Measurements from ENCODE around the gene TUBB.
A peak's percentile ranks its signal among the peaks of the same experiment; 100 is the strongest.
"Not testable (repeated sequence)": the region's sequence is repeated elsewhere in the genome, so short reads cannot be mapped to it uniquely, and the experiment has no call there.

The TUBB gene

DNA sequence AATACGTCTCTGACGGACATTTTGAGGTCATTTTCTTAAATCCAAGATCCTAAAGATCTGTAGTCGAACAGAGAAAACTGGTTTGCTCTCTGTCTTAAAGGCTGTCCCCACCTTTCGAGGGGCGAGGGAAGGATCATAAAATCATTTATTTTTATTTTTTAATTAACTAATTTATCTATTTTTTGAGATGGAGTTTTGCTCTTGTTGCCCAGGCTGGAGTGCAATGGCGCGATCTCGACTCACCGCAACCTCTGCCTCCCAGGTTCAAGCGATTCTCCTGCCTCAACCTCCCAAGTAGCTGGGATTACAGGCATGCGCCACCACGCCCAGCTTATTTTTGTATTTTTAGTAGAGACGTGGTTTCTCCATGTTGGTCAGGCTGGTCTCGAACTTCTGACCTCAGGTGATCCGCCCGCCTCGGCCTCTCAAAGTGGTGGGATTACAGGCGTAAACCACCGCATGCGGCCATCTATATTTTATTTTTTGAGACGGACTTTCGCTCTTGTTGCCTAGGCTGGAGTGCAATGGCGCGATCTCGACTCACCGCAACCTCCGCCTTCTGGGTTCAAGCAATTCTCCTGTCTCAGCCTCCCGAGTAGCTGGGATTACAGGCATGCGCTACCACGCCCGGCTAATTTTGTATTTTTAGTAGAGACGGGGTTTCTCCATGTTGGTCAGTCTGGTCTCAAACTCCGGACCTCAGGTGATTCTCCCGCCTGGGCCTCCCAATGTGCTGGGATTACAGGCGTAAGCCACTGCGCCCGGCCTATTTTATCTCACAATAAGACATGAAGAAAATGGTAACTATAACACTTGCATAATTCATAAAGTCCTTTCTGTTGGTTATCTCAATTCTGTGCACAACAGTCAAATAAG is 2.1 kb upstream of the TUBB start:
- DNase-seq (ENCODE audit: low spot score), result not testable (repeated sequence)

DNA sequence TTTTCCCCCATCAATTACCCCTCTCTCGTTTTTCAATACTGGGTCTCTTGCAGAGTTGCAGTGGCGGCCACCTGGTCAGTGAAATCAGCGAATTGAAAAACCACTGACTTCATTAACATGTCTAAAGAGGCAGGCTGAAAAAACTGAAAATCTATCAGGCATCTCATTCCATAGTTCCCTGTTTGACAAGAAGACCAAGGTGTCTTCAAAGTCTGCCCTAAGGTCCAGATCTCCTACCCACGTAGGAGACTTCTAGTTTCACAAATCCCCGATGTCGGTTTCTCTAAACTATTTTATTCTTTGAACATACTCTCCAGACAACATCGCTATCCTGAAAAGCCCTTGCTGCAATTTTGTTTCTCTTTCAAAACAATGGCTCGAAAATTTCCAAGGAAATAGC is 796 bp upstream of the TUBB start:
- no peak for DNase-seq (ENCODE audit: low spot score)

- peak; percentile 64 for DNase-seq (ENCODE audit: low spot score)
These were observed 616 bp downstream of the TUBB start for GRCh38 chr6:30720738-30721197.

- DNase-seq (ENCODE audit: low spot score), result peak; percentile 79
These were observed 1.3 kb downstream of the TUBB start for GRCh38 chr6:30721198-30722024.

DNA sequence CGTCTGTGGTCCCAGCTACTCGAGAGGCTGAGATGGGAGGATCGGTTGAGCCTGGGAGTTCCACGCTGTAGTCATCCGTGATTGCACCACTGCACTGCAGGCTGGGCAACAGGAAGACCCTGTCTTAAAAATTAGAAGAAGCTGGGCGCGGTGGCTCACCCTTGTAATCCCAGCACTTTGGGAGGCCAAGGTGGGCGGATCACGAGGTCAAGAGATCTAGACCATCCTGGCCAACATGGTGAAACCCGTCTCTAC is 1.8 kb downstream of the TUBB start:
- not testable (repeated sequence) for DNase-seq (ENCODE audit: low spot score)

DNA sequence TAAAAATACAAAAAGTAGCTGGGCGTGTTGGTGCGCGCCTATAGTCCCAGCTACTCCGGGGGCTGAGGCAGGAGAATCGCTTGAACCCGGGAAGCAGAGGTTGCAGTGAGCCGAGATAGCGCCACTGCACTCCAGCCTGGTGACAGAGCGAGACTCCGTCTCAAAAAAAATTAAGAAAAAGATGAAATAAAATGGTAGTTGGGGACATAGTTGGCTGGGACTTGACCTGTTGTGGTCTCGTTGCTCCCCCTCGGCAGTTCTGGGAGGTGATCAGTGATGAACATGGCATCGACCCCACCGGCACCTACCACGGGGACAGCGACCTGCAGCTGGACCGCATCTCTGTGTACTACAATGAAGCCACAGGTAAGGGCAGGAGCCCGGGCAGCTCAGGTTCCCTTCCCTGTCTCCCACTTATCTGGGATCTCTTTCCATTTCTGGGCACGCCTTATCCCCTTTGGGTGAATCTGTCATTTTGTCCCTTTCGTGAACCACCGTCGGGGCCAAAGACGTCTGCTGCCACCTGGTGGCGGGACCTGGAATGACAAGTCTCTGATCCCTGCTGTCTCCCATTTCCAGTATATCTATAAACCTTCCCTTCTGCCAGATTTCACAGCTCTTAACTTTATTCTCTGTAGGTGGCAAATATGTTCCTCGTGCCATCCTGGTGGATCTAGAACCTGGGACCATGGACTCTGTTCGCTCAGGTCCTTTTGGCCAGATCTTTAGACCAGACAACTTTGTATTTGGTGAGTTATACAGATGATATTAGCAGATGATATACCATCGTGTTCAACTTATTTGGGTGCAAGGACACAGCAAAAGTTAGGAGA is 2.3 kb downstream of the TUBB start:
- DNase-seq (ENCODE audit: low spot score), result peak; percentile 73

DNA sequence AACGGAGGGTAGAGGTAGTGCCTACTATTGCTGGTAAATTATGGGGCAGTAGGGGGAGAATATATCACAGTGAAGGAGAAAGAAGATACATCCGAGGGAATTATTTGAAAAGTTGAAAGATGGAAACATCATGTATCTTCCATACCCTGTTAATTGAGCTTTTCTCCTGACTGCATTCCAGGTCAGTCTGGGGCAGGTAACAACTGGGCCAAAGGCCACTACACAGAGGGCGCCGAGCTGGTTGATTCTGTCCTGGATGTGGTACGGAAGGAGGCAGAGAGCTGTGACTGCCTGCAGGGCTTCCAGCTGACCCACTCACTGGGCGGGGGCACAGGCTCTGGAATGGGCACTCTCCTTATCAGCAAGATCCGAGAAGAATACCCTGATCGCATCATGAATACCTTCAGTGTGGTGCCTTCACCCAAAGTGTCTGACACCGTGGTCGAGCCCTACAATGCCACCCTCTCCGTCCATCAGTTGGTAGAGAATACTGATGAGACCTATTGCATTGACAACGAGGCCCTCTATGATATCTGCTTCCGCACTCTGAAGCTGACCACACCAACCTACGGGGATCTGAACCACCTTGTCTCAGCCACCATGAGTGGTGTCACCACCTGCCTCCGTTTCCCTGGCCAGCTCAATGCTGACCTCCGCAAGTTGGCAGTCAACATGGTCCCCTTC is 3.1 kb downstream of the TUBB start:
- not testable (repeated sequence) for DNase-seq (ENCODE audit: low spot score)

GRCh38 chr6:30723843-30724741 is 3.9 kb downstream of the TUBB start:
- not testable (repeated sequence) for DNase-seq (ENCODE audit: low spot score)

GRCh38 chr6:30724906-30725667 is 4.9 kb downstream of the TUBB start:
- no peak for DNase-seq (ENCODE audit: low spot score)

DNA sequence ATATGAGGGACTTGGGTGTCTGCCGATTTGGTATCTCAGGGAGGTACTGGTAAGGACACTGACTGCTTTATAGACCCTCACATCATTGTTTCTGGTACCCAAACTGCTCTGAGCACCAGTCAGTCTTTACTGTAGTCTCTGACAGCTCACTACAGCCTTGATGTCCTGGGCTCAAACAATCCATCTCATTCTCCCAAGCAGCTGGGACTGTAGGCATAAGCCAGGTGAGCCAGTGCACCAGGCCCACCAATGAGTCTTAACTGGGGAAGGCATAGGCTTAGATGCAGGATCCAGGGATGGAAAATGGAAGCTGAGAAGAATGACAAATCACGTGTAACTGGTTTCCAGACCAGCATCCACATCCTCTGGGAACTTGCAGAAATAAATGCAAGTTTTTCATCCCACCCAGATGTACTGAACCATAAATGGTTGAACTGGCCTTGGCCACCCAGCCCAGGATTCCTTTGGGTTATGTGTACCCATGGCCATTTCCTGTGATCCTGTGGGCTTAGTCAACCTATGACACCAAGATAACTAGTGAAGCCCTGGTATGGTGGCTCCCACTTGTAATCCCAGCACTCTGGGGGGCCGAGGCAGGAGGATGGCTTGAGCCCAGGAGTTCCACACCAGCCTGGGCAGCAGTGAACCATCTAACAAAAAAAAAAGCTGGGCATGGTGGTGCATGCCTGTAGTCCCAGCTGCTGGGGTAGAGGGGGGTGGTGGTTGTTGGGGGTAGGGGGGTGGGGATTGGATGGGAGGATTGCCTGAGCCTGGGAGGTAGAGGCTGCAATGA is 5.8 kb downstream of the TUBB start:
- DNase-seq (ENCODE audit: low spot score), result no peak

- DNase-seq (ENCODE audit: low spot score), result no peak
These were observed 6.6 kb downstream of the TUBB start for GRCh38 chr6:30726506-30727413.

DNA sequence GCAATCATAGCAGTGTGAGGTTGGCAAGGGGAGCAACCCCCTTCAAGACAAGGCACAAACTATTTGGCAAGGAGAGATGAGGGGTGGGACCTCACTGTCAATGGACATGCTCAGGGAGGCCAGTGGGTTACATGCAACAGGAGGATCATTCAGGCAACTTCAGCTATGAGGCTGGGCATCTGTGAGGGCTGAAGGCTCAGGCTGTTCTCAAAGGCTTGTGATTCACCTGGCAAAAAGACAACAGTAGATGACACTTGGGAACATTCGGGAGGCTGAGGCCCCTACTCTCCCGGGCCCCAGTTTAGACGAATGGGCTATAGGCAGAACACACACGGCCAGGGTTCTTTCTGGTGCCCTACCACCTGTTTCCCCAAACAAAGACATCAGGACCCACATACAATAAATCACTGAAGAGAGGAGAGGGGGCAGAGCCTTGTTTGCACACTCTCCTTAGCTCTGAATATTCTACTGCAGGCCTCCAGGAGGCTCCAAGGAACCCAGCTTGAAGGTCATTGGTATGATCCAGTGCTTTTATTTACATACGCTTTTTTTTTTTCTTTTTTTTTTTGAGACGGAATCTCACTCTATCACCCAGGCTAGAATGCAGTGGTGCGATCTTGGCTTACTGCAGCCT is 7.9 kb downstream of the TUBB start:
- no peak for DNase-seq (ENCODE audit: low spot score)

- peak; percentile 89 for DNase-seq (ENCODE audit: low spot score)
These were observed 10.7 kb downstream of the TUBB start for GRCh38 chr6:30730601-30731435.

DNA sequence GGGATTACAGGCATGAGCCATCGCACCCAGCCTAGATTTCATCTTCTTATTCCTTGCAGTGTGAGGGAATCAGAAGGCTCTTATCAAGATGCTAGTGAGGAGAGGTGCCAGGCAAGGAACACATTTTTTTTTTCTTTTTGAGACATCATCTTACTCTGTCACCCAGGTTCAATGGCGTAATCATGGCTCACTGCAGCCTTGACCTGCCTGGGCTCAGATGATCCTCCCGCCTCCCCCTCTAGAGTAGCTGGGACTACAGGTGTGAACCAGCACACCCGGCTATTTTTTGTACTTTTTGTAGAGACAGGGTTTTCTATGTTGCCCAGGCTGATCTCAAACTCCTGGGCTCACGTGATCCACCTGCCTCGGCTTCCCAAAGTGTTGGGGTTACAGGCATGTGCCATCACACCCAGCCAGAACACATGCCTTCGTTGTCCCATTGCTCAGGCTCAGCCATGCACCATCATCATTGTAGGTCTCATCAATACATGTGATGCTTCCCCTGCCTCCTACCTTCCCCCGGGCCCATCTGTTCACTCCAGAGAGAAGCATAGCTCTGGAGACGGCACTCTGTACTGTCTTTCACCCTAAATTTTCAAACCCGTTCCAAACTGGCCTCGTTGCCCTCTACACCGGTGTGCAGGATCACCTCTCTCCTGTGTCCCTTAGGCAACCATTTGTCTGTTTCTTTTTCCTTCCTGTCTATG is 12.2 kb downstream of the TUBB start:
- DNase-seq (ENCODE audit: low spot score), result no peak

DNA sequence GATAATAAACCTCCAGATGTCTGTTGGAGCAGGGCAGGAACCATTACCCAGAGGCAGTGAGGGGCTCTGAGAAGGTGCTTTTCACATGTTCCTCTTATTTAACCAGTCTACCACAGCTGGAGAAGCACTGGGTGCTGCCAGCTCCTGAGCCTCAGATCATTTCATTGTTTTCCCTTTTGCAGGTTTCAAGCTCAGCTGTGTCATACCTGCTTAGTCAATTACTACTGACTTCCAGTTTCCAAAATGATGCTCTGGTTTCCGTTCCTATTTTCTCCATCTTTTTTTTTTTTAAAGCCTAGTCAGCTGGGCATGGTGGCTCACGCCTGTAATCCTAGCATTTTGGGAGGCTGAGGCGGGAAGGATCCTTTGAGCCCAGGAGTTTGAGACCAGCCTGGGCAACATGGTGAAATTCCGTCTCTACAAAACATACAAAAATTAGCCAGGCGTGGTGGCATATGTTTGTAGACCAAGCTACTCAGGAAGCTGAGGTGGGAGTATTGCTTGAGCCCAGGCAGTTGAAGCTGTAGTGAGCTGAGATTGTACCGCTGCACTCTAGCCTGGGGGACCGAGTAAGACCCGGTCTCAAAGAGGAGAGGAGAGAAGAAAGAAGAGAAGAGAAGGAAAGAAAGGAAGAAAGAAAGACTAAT is 15.6 kb downstream of the TUBB start:
- no peak for DNase-seq (ENCODE audit: low spot score)

All from SW480 (cell line).